ENCODE data around the gene SRM.
A peak's percentile ranks its signal among the peaks of the same experiment; 100 is the strongest.

The SRM gene

DNA sequence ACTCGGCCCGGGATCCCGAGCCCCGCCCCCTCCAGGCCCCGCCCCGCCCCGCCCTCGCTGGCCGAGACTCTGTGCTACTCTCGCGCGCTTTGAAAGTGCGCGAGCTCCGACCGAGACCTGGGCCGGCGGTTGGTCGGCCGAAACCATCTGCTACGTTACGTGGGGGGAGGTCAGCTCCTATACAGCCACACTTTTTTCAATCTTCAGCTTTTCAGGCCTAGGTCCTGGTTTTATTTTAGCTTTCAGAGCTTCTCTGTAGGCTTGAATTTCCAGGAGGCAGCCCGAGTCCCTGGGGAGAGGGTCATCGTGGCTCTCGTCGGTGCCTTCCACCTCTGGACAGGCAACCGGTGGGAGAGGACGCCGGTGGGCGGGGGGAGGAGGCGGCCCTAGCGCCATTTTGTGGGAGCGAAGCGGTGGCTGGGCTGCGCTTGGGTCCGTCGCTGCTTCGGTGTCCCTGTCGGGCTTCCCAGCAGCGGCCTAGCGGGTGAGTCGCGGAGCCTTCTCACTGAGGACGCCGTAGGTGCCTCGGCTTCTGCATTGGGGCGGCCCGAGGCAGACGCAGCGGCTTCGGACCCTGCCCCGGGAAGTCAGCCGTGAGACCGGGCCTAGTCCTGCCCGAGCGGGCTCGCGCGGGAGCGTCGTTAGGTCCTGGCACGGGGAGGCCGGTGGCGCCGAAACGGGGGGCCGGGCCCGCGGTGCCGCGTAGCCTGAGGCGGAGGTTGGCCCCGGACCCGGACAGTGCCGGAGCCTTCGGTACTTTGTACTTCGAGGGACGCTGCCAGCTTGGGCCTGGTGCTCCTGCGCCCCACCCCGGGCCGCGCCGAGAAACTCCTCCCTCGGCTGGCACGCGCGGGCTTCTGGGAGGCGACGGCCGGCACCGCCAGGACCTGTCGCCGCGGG is 47.3 kb downstream of the SRM start, which contains the start of gene TARDBP:
TSS of gene TARDBP (plus strand) at position 395 of the 900 bp plus-strand sequence. CDS start 1,074 bp downstream, outside the sequence.
- peak; percentile 91 for DNase-seq
